Gastrocnemius medialis (tissue), 4 donors: ENCODE data around the gene TMEM200C.

Source experiments
- POLR2A ChIP-seq, 2 donors: fragments of 450-650 bp; IDR thresholded peaks; one replicate each; pipeline ENCODE4 v1.6.1; 2017; ENCODE audit warnings: antibody characterized with exemption in 2 of 2, mild to moderate bottlenecking in 2 of 2, moderate library complexity in 2 of 2
- TF ChIP-seq, protein P1 (sequence below), 5 experiments: fragments of 450-650 bp in 3 of 5; fragments of 200-600 bp in 2 of 5; sonication (generic) in 2 of 5; IDR thresholded peaks in 4 of 5; conservative IDR thresholded peaks in 1 of 5; 1 replicate in 4 of 5; 2 replicates in 1 of 5; pipeline ENCODE4 v1.5.1; 2016 to 2019; ENCODE audit warnings: antibody characterized with exemption in 5 of 5, mild to moderate bottlenecking in 3 of 5, moderate library complexity in 3 of 5

DNA sequence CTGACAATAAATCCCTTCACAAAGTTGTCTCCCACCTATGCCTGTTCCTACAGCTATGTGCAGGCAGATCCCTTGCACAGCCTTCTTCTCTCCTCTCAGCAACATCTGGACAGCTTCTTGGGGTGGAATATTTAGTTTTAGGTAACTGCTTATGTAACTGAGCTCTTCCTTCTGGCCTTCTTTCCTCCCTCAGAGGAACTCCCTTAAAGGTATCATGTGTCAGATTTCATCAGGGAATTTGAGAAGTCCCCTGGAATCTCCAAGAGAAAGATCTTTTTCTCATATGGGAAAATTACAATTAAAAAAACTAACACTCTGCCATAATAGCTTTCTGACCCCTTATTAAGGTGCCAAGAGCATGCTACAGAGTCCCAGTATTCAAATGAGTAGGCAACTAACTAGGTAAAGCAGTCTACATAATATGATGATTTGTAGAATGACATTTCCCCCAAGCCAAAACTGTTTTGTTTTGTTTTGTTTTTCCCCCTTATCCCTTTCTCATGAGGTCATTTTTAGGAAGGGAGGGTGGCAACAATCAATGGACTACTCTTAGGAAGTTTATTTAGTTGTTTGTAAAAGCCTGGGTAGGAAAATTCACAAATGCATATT, 2.4 kb downstream of the TMEM200C start:
- TF ChIP-seq, protein P1, sequence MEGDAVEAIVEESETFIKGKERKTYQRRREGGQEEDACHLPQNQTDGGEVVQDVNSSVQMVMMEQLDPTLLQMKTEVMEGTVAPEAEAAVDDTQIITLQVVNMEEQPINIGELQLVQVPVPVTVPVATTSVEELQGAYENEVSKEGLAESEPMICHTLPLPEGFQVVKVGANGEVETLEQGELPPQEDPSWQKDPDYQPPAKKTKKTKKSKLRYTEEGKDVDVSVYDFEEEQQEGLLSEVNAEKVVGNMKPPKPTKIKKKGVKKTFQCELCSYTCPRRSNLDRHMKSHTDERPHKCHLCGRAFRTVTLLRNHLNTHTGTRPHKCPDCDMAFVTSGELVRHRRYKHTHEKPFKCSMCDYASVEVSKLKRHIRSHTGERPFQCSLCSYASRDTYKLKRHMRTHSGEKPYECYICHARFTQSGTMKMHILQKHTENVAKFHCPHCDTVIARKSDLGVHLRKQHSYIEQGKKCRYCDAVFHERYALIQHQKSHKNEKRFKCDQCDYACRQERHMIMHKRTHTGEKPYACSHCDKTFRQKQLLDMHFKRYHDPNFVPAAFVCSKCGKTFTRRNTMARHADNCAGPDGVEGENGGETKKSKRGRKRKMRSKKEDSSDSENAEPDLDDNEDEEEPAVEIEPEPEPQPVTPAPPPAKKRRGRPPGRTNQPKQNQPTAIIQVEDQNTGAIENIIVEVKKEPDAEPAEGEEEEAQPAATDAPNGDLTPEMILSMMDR (IDR thresholded peaks at IDR 0.05 in 4 of 5, conservative IDR thresholded peaks at IDR 0.05 in 1 of 5), result no peak
- TF ChIP-seq POLR2A (IDR thresholded peaks at IDR 0.05), result no peak
